HepG2 (cell line): ENCODE results near the gene YLPM1. TPM values are rescaled to one million over a fixed set of nuclear protein-coding genes. Genes with fewer than 3 reads are reported as not detected.

ENCODE experiments used
- AKAP8 ChIP-seq: sonication (generic); formaldehyde crosslinking; IDR thresholded peaks from 2 replicates; pipeline ENCODE4 v1.5.1; 2020; ENCODE audit warnings: mild to moderate bottlenecking, missing genetic modification reagents
- ARID3A ChIP-seq: IDR thresholded peaks from 2 replicates; pipeline ENCODE4 v1.6.1; 2012; ENCODE audit warnings: low read depth, low read length, improper control_type of control experiment
- HBP1 ChIP-seq: IDR thresholded peaks from 2 replicates; pipeline ENCODE4 v1.6.1; 2016; ENCODE audit warnings: low read depth, control low read depth
- HCFC1 ChIP-seq: fragments of 150-350 bp; IDR thresholded peaks from 2 replicates; pipeline ENCODE4 v1.6.1; 2014; ENCODE audit warnings: low read depth, low read length
- JUN ChIP-seq: sonication (generic); formaldehyde crosslinking; IDR thresholded peaks from 2 replicates; pipeline ENCODE4 v1.4.0; 2020; ENCODE audit warnings: mild to moderate bottlenecking, missing genetic modification reagents
- KAT2B ChIP-seq: fragments of 150-350 bp; IDR thresholded peaks from 2 replicates; pipeline ENCODE4 v1.6.1; 2014; ENCODE audit warnings: low read depth, low read length, borderline replicate concordance
- KLF13 ChIP-seq: sonication (generic); formaldehyde crosslinking; IDR thresholded peaks from 2 replicates; pipeline ENCODE4 v1.4.0; 2020; ENCODE audit warnings: mild to moderate bottlenecking, missing genetic modification reagents
- MEF2D ChIP-seq: sonication (generic); formaldehyde crosslinking; IDR thresholded peaks from 2 replicates; pipeline ENCODE4 v1.5.1; 2020; ENCODE audit warnings: mild to moderate bottlenecking, missing genetic modification reagents
- MTF1 ChIP-seq: sonication (generic); formaldehyde crosslinking; IDR thresholded peaks from 2 replicates; pipeline ENCODE4 v1.5.0; 2020; ENCODE audit warnings: missing genetic modification reagents
- REST ChIP-seq, 2 experiments: IDR thresholded peaks; 2 replicates each; pipeline ENCODE4 v1.6.1; 2011 to 2012; ENCODE audit warnings: low read length in 2 of 2, borderline replicate concordance in 1 of 2, low read depth in 1 of 2, mild to moderate bottlenecking in 1 of 2, moderate library complexity in 1 of 2
- SRSF9 ChIP-seq: fragments of 200-400 bp; formaldehyde crosslinking; IDR thresholded peaks from 2 replicates; pipeline ENCODE4 v1.6.1; 2018; ENCODE audit warnings: borderline replicate concordance, mild to moderate bottlenecking, low read depth, low read length; ENCODE audit not compliant: insufficient read depth, poor library complexity, severe bottlenecking
- ZNF225 ChIP-seq: sonication (generic); formaldehyde crosslinking; IDR thresholded peaks from 2 replicates; pipeline ENCODE4 v1.4.0; 2020; ENCODE audit warnings: mild to moderate bottlenecking, missing genetic modification reagents
- ZZZ3 ChIP-seq: sonication (generic); formaldehyde crosslinking; IDR thresholded peaks from 2 replicates; pipeline ENCODE4 v1.4.0; 2020; ENCODE audit warnings: missing genetic modification reagents, mild to moderate bottlenecking, borderline replicate concordance
- polyA plus RNA-seq, 8 experiments: library from polyadenylated mRNA; depleted of rRNA in 3 of 8; stranded (reverse) in 7 of 8; unstranded in 1 of 8; fragments of >200 nt; fragmentation: Illumina TruSeq in 4 of 8; extraction: Trizol in 4 of 8; gene quantifications; 2 replicates each; pipeline versions ENCODE4 v1.2.1 to v1.2.3, GENCODE V29; 2011 to 2016; ENCODE audit warnings: low read depth in 4 of 8, missing spikeins in 1 of 8, mixed read lengths in 1 of 8; ENCODE audit not compliant: insufficient read depth in 1 of 8
- total RNA-seq, 5 experiments: library from RNA; depleted of rRNA; stranded (reverse); fragments of >200 nt; fragmentation: Illumina TruSeq; extraction: Trizol; gene quantifications; 2 replicates each; pipeline ENCODE4 v1.2.3, GENCODE V29; 2016; ENCODE audit warnings: low read depth in 1 of 5
- TF ChIP-seq, protein P1 (sequence below): sonication (generic); formaldehyde crosslinking; IDR thresholded peaks from 2 replicates; pipeline ENCODE4 v1.9.0; 2021; ENCODE audit warnings: missing genetic modification reagents, mild to moderate bottlenecking, borderline replicate concordance

Gene YLPM1
- total and polyA plus RNA-seq, 2 of the 13 experiments (the other 11 are each of a cell fraction or from before 2014, with no cell fraction given): 6.7 to 21.9 TPM

DNA sequence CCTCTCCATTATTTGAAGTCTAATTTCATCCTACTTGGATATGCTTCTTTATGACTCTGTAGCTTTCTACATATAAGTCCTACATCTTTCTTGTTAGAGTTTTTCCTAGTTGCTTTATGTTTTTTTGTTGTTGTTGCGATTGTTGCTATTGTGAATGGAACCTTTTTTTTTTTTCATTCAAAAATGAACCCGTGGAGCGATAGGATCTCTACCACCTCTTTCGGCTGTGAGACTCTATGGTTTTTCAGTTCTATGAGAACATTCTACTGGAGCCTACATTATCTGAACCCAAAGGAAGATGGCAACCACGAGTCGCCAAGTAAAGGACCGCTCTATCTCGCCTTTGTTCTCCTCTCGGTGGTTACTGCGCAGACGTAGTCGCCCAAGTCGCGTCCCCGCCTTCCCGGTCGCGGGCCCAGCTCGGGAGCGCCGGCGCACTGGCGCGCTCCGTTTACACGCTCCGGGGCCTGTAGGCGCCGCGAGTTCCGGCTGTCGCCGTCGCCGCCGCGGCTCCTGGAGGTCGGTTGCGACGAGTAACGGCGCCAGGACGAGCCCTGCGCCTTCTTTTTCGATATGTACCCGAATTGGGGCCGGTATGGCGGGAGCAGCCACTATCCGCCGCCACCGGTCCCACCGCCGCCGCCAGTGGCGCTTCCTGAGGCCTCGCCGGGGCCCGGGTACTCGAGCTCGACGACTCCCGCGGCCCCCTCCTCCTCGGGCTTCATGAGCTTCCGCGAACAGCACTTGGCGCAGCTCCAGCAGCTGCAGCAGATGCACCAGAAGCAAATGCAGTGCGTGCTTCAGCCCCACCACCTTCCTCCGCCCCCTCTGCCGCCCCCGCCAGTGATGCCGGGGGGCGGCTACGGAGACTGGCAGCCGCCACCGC lies at the start of gene YLPM1 (continued):
- TF ChIP-seq HBP1: peak; percentile 88
- no peak for TF ChIP-seq SRSF9
- no peak; the same call in 1 of the 2 replicates for TF ChIP-seq HCFC1
- TF ChIP-seq MTF1: no peak
- peak in 1 of 2 experiments; percentile 57; a peak in 1 of 4 replicates for TF ChIP-seq REST (IDR thresholded peaks at IDR 0.05; ENCODE audit: borderline replicate concordance in 1 of 2, low read depth in 1 of 2, low read length in 2 of 2)
- TF ChIP-seq AKAP8 (CRISPR knock-in tag): no peak; the same call in 1 of the 2 replicates
- no peak for TF ChIP-seq ZNF225 (CRISPR knock-in tag)
- peak; percentile 33; the same call in 1 of the 2 replicates for TF ChIP-seq ZZZ3 (CRISPR knock-in tag)
- TF ChIP-seq JUN (CRISPR knock-in tag): no peak
- no peak for TF ChIP-seq KLF13 (CRISPR knock-in tag)
- TF ChIP-seq ARID3A: peak; percentile 33; the same call in 1 of the 2 replicates
- TF ChIP-seq MEF2D (CRISPR knock-in tag): no peak
- no peak for TF ChIP-seq KAT2B
- TF ChIP-seq, protein P1, sequence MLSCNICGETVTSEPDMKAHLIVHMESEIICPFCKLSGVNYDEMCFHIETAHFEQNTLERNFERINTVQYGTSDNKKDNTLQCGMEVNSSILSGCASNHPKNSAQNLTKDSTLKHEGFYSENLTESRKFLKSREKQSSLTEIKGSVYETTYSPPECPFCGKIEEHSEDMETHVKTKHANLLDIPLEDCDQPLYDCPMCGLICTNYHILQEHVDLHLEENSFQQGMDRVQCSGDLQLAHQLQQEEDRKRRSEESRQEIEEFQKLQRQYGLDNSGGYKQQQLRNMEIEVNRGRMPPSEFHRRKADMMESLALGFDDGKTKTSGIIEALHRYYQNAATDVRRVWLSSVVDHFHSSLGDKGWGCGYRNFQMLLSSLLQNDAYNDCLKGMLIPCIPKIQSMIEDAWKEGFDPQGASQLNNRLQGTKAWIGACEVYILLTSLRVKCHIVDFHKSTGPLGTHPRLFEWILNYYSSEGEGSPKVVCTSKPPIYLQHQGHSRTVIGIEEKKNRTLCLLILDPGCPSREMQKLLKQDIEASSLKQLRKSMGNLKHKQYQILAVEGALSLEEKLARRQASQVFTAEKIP: no peak
